ENCODE results near the gene PRRC2A.
A peak's percentile ranks its signal among the peaks of the same experiment; 100 is the strongest.

Gene PRRC2A

GRCh38 chr6:31620586-31621319 lies at the start of gene PRRC2A:
Gene PRRC2A (plus strand): TSS chr6:31620715. CDS start chr6:31622790, 2,075 bp downstream.
- peak; percentile 92 to 94 for DNase-seq (ENCODE audit: low read depth in 2 of 2)

DNA sequence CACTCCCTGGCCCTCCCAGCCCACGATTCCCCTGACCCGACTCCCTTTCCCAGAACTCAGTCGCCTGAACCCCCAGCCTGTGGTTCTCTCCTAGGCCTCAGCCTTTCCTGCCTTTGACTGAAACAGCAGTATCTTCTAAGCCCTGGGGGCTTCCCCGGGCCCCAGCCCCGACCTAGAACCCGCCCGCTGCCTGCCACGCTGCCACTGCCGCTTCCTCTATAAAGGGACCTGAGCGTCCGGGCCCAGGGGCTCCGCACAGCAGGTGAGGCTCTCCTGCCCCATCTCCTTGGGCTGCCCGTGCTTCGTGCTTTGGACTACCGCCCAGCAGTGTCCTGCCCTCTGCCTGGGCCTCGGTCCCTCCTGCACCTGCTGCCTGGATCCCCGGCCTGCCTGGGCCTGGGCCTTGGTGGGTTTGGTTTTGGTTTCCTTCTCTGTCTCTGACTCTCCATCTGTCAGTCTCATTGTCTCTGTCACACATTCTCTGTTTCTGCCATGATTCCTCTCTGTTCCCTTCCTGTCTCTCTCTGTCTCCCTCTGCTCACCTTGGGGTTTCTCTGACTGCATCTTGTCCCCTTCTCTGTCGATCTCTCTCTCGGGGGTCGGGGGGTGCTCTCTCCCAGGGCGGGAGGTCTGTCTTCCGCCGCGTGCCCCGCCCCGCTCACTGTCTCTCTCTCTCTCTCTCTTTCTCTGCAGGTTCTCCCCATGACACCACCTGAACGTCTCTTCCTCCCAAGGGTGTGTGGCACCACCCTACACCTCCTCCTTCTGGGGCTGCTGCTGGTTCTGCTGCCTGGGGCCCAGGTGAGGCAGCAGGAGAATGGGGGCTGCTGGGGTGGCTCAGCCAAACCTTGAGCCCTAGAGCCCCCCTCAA lies 48.2 kb upstream of the PRRC2A start, which contains the start of gene LTA:
Gene LTA, plus strand, starts transcription at position 249 of the 871 bp plus-strand sequence. Its CDS starts 454 bp downstream, at position 703.
- DNase-seq (ENCODE audit: low read depth in 2 of 2) = peak; percentile 72 to 78

DNA sequence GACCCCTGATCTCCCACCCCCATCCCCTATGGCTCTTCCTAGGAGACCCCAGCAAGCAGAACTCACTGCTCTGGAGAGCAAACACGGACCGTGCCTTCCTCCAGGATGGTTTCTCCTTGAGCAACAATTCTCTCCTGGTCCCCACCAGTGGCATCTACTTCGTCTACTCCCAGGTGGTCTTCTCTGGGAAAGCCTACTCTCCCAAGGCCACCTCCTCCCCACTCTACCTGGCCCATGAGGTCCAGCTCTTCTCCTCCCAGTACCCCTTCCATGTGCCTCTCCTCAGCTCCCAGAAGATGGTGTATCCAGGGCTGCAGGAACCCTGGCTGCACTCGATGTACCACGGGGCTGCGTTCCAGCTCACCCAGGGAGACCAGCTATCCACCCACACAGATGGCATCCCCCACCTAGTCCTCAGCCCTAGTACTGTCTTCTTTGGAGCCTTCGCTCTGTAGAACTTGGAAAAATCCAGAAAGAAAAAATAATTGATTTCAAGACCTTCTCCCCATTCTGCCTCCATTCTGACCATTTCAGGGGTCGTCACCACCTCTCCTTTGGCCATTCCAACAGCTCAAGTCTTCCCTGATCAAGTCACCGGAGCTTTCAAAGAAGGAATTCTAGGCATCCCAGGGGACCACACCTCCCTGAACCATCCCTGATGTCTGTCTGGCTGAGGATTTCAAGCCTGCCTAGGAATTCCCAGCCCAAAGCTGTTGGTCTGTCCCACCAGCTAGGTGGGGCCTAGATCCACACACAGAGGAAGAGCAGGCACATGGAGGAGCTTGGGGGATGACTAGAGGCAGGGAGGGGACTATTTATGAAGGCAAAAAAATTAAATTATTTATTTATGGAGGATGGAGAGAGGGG lies 47.0 kb upstream of the PRRC2A start:
- DNase-seq (ENCODE audit: low read depth in 2 of 2) = no peak

DNA sequence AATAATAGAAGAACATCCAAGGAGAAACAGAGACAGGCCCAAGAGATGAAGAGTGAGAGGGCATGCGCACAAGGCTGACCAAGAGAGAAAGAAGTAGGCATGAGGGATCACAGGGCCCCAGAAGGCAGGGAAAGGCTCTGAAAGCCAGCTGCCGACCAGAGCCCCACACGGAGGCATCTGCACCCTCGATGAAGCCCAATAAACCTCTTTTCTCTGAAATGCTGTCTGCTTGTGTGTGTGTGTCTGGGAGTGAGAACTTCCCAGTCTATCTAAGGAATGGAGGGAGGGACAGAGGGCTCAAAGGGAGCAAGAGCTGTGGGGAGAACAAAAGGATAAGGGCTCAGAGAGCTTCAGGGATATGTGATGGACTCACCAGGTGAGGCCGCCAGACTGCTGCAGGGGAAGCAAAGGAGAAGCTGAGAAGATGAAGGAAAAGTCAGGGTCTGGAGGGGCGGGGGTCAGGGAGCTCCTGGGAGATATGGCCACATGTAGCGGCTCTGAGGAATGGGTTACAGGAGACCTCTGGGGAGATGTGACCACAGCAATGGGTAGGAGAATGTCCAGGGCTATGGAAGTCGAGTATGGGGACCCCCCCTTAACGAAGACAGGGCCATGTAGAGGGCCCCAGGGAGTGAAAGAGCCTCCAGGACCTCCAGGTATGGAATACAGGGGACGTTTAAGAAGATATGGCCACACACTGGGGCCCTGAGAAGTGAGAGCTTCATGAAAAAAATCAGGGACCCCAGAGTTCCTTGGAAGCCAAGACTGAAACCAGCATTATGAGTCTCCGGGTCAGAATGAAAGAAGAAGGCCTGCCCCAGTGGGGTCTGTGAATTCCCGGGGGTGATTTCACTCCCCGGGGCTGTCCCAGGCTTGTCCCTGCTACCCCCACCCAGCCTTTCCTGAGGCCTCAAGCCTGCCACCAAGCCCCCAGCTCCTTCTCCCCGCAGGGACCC lies 46.1 kb upstream of the PRRC2A start:
- no peak for DNase-seq (ENCODE audit: low read depth in 2 of 2)

DNA sequence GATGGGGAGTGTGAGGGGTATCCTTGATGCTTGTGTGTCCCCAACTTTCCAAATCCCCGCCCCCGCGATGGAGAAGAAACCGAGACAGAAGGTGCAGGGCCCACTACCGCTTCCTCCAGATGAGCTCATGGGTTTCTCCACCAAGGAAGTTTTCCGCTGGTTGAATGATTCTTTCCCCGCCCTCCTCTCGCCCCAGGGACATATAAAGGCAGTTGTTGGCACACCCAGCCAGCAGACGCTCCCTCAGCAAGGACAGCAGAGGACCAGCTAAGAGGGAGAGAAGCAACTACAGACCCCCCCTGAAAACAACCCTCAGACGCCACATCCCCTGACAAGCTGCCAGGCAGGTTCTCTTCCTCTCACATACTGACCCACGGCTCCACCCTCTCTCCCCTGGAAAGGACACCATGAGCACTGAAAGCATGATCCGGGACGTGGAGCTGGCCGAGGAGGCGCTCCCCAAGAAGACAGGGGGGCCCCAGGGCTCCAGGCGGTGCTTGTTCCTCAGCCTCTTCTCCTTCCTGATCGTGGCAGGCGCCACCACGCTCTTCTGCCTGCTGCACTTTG lies 45.1 kb upstream of the PRRC2A start, which contains the start of gene TNF:
Gene TNF, plus strand, starts transcription at position 231 of the 567 bp plus-strand sequence. Its CDS starts 177 bp downstream, at position 408.
- peak in 1 of 2 donors; percentile 79 for DNase-seq (ENCODE audit: low read depth in 2 of 2)

GRCh38 chr6:31575952-31576685 lies 44.4 kb upstream of the PRRC2A start:
- no peak for DNase-seq (ENCODE audit: low read depth in 2 of 2)

- no peak for DNase-seq (ENCODE audit: low read depth in 2 of 2)
These were observed 43.5 kb upstream of the PRRC2A start for GRCh38 chr6:31576897-31577578.

GRCh38 chr6:31577579-31577966 lies 42.9 kb upstream of the PRRC2A start:
- no peak for DNase-seq (ENCODE audit: low read depth in 2 of 2)

GRCh38 chr6:31578184-31579118 lies 42.1 kb upstream of the PRRC2A start:
- no peak for DNase-seq (ENCODE audit: low read depth in 2 of 2)

- no peak for DNase-seq (ENCODE audit: low read depth in 2 of 2)
These were observed 41.4 kb upstream of the PRRC2A start for GRCh38 chr6:31579119-31579505.

DNA sequence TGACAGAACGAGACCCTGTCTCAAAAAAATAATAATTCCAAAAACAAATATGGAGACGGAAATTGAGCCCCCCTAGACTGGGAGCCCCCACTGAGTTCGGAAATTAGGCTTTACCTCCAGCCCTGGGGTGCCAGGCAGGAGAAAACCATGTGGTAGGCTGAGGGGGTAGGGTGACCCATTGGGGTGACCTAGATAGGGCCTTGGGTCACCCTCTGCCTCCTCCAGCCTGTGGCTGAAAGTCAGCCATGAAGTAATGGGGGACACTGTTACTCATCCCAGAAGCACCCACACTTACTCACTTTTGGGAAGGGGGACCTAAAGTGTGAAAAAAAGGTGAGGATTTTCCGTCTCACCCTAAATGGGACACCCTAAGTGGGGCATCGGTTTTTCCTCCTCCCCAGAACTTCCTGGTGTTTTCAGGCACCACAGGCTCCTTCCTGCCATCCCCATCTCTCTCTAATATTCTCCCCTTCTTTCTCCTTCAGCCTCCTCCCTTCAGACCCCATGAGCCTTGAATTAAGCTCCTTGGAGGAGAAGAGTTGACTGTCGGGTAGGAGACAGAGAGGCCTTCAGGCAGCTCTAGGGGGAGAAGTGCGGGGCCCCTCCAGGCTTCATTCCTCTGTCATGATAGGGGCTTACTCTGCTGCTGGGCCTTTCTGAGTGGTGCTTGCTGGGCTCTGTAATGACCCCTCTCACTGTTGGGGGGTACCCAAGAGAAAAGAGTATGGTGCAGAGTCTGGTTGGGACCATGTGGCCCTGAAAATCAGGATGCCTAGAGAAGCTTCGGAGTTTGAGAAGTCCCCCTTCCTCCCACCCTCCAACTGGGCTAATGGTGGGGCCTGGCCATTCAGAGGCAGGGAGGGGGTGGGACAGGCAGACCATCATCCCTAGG lies 40.7 kb upstream of the PRRC2A start:
- DNase-seq (ENCODE audit: low read depth in 2 of 2) = no peak

GRCh38 chr6:31580438-31580740 lies 40.1 kb upstream of the PRRC2A start:
- DNase-seq (ENCODE audit: low read depth in 2 of 2) = no peak

DNA sequence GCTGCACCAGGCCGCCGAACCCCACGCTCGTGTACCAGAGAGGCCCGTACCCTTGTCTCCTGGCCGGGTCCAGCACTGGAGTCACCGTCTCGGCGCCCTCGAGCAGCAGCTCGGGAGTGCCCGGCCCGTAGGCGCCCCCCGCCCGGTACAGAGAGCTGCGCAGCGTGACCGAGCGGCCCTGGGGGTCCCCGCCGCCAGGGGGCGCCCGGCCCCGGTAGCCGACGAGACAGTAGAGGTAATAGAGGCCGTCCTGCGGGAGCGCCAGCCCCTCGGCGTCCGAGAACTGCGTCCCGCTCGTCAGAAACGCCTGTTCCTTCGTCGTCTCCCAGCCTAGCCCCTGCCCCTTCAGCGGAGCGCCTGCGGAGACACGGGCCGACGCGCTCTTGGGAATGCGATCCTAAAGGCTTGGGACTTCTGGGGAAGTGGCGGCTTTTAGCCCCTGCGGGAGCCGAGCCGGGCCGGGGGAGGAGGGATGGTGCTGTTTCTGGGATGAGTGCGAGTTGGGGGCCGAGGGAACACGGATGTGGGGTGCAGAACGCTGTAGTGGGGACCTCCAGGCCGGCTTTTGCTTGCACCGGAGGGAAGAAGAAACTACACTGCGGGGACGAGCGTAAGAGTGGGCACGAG lies 39.6 kb upstream of the PRRC2A start:
- peak; percentile 85 to 87 for DNase-seq (ENCODE audit: low read depth in 2 of 2)

GRCh38 chr6:31581434-31582229 lies 38.9 kb upstream of the PRRC2A start:
- no peak for DNase-seq (ENCODE audit: low read depth in 2 of 2)

- no peak for DNase-seq (ENCODE audit: low read depth in 2 of 2)
These were observed 38.3 kb upstream of the PRRC2A start, which contains the start of gene LTB for GRCh38 chr6:31582230-31582643. Gene LTB (minus strand): TSS chr6:31582424. CDS start chr6:31582417, 7 bp downstream.
